ENCODE data around the gene HSPA8.
"Not testable (repeated sequence)": the region's sequence is repeated elsewhere in the genome, so short reads cannot be mapped to it uniquely, and the experiment has no call there.

HSPA8 gene

DNA sequence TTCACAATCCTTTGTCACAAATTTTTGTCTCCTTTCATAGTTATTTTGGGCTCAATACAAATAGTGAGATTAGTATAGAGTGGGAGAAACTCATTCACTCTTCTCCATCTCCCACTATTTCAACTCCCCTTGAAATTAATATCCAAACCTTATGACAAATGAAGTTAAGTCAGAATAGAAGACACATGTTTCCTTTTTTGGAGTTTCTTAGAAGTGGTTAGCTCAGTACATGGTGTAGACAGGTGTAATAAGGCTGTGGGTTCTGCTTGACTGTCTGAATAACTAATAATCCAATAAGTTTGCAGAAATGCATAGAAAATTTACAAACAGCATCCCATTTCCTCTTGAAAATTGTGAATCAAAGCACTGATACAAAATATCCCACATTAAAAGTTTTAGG is 10.8 kb upstream of the HSPA8 start:
- DNase-seq (ENCODE audit: low read depth in 2 of 2, low spot score in 1 of 2) = no peak

DNA sequence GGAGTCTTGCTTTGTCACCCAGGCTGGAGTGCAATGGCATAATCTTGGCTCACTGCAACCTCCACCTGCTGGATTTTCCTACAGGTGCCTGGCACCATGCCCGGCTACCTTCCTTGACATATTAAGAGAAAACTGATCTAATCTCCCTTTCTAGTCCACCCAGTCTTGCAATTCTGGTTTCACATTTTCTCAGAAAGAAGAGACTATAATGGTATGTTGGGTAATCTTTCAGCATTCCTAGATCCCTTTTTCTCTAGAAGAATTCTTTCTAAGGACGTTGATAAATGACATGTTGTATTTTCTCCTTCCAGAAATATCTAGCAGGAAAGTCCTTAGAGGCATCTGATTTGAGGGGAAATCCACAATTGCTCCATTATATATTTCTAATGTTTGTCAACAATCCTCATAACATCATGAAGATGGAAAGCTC is 10.4 kb upstream of the HSPA8 start:
- no peak for DNase-seq (ENCODE audit: low read depth in 2 of 2, low spot score in 1 of 2)

DNA sequence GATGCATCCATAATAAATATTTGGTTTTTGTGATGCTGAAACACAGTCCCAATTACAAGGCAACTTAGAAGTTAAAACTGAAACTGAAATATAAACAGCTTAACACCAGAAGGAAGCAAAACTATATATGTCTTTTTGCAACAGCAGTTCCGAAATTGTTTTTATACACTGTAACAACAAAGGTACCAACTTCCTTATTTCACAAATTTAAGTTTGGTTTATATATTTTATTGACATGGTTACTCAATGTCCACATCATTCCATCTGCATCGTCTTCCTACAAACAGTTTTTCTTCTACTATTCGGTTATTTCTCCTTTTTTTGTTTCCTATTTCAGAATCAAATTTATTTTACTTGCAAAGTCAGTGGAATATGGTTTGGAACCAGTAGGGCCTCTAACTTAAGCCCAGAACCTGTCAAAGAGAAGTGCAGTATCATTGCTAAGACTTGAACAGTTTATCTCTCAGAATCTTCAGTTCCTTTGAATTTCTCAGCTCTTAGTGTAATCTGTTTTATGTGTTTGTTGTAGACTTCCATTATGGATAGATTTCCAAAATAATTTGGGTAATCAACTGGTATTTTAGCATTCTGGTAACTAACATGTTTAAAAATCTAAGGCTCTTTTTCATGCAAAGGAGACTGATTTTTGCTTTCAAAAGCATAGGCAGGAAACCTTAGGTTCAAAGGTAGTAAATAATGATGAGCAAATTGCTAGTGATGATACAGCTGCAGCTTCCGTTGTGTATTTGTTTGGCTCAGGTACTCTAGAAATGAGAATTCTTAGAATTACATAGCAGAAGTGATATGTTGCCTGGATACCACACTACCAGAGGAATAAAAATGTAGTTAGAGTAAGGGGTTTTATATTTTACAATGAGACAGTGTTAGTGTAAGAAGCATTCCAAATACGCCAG is 8.2 kb upstream of the HSPA8 start:
- DNase-seq (ENCODE audit: low read depth in 2 of 2, low spot score in 1 of 2) = no peak

DNA sequence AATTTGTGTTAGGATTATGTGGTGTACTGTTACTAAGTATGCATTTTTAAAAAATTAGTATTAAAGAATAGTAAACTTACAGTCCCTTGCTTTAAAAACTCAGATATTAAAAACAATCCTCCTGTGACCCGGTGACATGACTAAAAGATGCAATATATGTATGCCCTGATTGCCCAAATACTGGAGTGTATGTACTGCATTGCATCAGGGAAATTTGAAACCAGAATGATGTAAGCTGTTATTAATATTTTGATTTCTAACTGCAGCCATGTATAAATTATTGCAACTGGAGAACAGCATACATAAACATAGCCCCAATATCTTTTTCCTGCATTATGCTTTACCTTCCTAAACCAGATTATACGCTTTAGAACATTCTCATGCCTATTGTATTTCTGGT is 3.7 kb upstream of the HSPA8 start:
- DNase-seq (ENCODE audit: low read depth in 2 of 2, low spot score in 1 of 2) = no peak

DNA sequence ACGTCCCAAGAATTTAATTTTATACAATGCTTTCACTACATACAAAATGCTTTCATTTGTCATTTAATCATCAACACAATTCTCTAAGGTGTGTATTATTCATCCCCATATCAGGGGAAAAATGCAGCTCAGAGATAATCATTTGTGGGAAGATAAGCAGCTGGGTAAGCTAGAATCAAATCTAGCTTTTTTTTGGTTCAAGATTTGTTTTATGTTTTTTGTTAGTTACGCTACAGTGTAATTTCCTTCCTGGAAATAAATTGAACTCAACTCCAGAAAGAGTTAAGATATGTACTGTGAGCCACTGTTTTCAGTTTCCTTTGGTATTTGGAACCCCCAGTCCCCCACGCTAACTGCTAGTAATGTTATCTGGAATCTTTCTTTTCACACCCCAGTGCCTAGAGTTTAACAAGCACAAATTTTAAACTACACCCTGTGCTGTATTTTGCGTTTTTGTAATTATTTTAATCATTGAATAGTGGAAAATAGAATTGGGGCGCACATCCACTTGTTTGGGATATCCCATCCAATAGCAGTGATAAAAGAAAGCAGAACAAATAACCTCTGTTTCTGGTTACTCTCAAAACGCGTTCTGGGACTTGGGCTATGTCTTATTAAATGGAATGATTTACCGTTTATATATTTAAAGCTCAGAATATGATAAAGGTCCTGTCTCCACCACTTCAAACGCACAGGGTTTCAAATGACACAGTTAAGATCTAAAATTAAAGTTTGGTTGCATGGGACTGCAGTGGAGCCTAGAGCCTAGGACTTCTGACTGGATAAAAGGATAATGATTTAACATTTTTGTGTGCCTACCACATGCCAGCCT is 2.1 kb upstream of the HSPA8 start:
- no peak for DNase-seq (ENCODE audit: low read depth in 2 of 2, low spot score in 1 of 2)

DNA sequence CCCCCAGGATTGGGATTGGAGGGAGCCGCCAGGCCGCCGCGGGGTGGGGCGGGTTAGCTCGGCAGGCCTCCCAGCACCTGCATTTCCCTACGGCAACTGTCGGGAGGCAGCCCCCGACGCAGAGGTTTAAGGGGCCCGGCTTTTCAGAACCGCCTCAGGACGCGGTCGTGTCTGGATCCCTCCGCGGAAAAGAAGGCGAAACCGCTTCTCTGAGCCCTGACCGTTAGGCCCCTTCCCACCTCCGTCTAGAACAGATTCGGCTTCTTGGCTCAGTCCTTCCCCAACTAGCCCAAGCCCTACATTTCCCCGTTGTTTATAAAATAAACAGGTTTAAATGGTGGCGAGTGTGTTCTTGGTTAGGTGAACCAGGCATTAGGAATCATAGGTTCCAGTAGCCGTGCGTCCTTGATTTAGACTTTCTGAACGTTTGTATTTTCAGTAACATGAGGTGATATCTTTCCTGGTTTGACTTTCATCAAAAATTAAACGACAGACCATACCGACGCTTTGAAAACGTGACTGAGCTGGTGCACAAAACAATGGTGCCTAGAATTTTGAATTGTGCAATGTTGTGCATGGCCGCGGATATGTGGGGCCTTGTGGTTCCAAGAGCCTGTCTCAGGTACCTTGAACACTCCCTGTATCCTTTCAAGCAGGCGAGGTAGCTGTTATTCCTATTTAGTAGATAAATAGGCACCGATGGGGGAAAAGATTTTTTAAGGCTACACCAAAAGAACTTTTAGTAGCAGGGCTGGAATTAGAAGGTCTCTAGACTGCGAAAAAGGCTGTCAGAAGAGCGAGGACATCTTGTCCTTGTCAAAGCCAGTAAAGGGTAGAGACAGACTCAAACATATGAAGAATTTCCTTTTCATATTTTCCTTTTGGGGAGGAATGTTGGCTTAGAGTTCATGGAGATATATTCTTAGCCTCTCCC is 1.2 kb upstream of the HSPA8 start:
- DNase-seq (ENCODE audit: low read depth in 2 of 2, low spot score in 1 of 2) = no peak

DNA sequence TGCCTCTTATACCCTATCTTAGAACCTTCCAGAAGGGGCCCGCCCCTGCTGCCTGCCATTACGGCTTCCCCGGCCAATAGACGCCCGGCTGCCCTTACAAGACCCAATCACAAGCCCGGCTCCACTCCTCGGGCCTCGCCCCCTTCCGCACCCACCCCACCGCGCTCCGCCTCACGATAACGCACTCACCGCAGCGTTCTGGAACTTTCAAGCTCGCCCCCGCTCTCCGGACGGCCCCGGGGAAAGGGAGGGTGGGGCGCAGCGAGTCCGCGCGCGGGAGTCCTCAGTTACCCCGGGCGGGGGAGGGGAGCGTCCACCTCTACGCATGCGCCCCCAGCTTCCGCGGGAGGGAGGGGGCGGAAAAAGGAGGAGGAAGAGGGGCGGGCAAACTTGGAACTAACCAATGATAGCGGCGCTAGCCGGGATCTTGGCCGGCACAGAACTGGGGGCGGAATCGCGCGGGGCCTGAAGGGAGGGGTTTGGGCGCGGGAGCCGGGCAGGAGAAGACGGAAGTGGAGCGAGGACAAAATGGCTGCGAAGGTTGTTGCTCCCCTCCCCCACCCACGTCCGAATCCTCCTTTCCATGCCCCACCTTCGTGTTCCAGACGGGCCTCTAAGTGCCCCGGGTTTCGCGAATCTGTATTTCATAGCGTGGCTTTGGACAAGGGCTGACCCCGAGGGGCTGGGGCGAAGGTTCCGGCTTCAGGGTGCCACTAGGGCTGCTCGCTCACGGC is 389 bp upstream of the HSPA8 start:
- peak; percentile 95 to 99 for DNase-seq (ENCODE audit: low read depth in 2 of 2, low spot score in 1 of 2)

DNA sequence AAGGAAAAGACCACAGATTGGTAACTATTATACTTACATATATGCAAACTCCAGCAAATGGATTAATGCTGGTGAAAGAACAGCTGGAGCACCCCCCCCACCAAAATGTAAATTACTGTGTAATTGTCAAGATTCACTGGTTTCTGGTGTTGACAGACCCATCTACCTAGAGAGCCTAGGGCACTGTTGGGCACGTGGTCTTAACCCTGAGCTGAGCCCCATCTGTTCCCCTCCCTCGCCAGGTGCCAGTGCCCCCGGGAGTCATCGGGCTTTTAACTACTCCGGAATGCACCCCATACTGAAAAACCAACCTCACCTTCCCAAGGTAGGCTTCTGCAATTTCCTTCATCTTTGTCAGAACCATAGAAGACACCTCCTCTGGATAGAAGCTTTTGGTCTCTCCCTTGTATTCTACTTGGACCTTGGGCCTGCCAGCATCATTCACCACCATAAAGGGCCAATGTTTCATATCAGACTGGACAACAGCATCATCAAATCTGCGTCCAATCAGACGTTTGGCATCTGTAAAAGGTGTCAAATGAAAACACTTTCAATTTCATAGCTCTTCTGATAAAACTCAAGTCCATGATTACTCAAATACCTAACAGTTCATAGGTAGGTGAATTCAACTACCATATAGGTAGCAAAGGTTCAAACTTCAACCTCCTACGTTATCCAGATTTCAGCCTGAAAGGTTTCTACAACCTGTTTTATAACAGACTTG is 1.5 kb downstream of the HSPA8 start:
- no peak for DNase-seq (ENCODE audit: low read depth in 2 of 2, low spot score in 1 of 2)

DNA sequence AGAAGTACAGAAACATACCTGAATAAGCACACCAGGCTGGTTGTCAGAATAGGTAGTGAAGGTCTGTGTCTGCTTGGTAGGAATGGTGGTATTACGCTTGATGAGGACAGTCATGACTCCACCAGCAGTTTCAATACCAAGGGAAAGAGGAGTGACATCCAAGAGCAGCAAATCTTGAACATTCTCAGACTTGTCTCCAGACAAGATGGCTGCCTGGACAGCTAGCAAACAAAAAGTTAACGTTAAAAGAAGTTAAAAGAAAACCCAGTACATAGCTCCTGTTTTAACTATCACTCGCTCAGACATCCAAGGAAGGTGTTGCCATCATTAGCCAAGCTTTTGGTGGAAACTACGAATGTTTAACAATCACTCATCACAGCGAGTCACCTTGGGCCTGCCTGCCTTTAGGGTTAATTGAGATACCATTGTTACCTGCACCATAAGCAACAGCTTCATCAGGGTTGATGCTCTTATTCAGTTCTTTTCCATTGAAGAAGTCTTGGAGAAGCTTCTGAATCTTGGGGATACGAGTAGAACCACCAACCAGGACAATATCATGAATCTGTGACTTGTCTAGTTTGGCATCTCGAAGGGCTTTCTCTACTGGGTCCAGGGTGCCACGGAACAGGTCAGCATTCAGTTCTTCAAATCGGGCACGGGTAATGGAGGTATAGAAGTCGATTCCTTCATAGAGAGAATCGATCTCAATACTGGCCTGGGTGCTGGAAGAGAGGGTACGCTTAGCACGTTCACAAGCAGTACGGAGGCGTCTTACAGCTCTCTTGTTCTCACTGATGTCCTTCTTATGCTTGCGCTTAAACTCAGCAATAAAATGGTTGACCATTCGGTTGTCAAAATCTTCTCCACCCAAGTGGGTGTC is 2.7 kb downstream of the HSPA8 start:
- not testable (repeated sequence) for DNase-seq (ENCODE audit: low read depth in 2 of 2, low spot score in 1 of 2)

DNA sequence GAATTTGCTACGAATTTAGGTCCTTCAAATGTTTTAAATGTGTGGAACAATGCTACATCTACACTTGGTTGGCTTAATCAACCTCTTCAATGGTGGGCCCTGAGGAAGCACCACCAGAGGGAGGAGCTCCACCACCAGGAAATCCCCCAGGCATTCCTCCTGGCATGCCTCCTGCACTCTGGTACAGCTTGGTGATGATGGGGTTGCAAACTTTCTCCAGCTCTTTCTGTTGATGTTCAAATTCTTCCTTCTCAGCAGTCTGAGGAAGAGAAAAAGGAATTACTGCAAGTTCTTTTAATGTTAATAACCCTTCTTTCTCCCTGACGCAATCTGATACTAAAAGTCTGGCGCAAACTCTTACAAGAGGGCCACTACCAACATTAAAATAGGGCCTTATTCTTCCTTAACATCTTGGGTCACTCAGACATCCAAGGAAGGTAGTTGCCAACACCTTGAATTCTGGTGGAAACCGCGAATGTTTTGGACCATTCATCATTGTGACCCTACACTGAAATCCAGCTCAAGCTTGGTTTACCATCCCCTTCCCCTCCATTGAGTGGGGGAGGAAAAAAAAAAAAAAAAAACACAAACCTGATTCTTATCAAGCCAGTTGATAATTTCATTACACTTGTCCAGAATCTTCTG is 4.2 kb downstream of the HSPA8 start:
- no peak for DNase-seq (ENCODE audit: low read depth in 2 of 2, low spot score in 1 of 2)

DNA sequence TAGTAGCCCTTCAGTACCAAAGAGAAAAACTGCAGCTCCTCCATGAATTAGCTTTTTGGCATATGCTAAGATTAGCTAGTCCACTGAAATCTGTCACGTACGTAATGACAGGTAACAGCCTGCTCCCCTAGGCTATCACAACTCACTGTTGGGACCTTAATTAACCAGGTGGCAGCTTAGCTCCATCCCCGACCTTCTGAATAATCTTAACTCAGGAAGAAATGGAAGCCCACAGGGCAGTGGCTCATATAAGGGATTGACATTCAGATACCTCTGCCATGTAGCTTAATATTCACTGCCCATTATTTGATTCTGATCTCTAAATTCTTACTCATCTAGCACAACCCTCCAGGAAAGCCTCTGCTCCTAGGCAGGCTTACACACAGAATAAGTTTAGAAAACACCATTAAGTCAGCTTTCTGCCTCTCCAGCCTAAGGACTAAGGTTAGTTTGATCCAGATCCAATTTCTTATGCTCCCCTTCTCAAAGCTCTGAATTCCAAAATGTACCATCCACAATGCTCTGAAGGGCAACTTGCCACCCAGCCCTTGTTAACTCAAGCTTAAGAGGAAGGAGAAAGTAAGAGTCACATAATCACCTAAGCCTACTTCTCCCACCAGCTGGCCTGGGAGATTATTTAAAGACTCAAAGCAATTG is 5.0 kb downstream of the HSPA8 start:
- no peak for DNase-seq (ENCODE audit: low read depth in 2 of 2, low spot score in 1 of 2)

DNA sequence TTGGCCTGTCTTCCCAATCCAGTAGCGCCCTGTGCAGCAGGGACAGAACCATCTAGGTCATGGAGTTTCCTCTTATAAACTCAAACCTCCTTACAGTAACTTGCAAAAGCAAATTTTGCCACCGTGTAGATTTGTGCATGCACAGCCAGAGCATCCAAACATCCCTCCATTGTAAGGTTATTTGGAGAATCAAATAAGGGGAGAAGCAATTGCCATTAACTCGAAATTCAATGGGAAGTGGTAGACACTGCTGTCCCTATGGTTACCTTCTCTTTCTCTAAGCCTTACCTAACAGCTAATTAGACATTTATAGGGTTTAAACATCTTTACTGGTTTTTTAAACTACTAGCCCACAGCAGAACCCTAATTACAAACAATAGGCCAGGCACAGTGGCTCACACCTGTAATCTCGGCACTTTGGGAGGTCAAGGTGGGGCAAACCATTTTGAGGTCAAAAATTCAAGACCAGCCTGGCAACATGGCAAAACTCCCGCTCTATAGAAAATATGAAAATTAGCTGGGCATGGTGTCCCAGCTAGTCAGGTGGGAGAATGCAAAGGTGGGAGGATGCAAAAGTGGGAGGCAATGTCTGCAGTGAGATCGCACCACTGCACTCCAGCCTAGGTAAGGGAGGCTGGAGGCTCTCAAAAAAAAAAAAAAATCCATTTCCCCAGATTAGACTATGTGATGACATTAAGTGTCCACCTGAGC is 6.6 kb downstream of the HSPA8 start:
- DNase-seq (ENCODE audit: low read depth in 2 of 2, low spot score in 1 of 2) = no peak

DNA sequence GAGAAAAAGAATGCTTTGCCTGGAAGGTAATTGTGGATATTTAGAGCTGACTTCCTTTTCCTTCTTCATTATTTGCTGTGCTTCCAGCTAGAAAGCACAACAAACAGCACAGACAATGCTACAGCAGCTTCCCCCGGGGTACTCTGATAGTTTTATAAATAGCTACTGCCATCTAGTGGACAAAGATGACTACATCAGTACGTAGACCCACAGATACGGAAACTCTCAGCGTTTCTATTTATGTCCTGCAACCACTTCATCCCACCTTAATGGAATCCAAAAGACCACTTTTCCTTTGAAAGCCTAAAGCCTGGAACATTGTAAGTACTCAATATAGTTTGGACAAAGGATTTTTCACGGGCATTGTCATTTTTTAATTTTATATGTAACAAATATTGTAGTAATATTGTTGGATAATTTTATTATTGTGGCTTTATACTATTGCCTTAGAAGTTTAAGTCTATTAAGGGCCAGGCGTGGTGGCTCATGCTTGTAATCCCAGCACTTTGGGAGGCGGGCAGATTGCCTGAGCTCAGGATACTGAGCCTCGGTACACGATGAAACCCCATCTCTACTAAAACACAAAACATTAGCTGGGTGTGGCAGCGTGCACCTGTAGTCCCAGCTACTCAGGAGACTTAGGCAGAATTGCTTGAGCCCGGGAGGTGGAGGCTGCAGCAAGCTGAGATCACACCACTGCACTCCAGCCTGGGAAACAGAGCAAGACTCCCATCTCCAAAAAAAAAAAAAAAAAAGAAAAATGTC is 7.5 kb downstream of the HSPA8 start:
- DNase-seq (ENCODE audit: low read depth in 2 of 2, low spot score in 1 of 2) = no peak

DNA sequence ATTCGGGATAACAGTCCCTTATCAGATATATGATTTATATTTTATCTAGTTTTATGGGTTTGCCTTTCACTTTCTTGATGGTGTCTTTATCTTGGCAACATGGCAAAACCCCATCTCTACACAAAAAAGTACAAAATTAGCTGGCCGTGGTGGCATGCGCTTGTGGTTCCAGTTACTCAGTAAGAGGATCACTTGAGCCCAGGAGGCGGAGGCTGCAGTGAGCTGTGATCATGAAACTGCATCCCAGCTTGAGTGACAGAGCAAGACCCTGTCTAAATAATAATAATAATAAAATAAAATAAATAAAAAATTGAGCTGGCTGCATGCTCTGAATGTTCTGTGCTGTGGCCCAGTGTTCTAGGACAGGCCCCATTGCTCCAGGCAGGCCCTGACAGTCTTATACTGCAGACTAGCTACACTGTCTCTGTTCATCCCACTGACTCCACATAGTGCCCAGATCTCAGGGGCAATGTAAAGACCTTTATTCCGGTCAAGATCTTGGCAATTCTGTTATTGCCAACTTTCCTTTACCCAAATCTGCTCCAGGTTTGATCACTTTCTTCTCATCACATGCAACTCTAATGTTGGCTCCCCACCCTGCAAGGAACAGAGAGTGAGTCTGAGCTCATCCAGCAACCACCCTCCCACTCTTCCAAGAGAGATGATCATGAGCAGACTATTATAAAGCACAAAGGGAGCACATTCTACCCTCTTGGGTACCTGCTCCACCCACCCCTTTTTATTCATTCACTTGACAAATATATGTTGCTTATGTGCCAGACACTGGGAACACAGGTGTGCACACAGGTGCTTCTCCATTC is 8.8 kb downstream of the HSPA8 start:
- DNase-seq (ENCODE audit: low read depth in 2 of 2, low spot score in 1 of 2) = no peak

DNA sequence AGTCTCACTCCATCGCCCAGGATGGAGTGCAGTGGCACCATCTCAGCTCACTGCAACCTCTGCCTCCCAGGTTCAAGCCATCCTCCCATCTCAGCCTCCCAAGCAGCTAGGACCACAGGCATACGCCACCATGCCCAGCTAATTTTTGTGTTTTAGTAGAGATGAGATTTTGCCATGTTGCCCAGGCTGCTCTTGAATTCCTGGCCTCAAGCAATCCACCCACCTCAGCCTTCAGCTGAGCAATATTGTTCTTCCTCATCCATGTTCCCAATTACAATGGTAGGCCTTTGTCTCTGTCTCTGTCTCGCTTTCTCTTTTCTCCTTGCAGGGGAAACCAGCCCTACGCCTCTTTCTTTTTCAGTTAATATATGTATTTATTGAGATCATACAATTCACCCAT is 10.3 kb downstream of the HSPA8 start:
- DNase-seq (ENCODE audit: low read depth in 2 of 2, low spot score in 1 of 2) = no peak

DNA sequence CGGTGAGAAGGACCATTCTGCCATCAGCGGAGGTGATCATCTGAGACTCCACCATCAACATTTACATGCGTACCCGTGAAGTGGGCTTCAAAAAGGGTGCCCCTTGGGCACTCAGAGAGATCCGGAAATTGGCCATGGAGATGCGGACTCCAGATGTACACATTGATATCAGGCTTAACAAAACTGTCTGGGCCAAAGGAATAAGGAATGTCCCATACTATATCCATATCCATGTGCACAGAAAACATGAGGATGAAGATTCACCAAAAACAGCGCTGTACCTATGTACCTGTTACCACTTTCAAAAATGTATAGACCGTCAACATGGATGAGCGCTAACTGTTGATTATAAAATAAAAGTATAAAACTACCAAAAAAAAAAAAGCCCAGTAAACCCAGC is 10.8 kb downstream of the HSPA8 start:
- no peak for DNase-seq (ENCODE audit: low read depth in 2 of 2, low spot score in 1 of 2)

Data from stimulated activated CD8-positive, alpha-beta memory T cell treated with anti-CD3 and anti-CD28 coated beads, Interleukin-4, amount 100 ng/mL, for 1 hour (primary cell).